Calu3 (cell line): Measurements from ENCODE around the gene FGFR2. TPM values are rescaled to one million over a fixed set of nuclear protein-coding genes. Genes with fewer than 3 reads are reported as not detected.

ENCODE experiments used
- BruUV-seq: library from RNA; stranded (reverse); fragments of 400-500 nt; replicated peaks from 2 replicates; lab custom pipeline; 2021; lab: Mats Ljungman, UMichigan
- CTCF ChIA-PET: fragments of 300-600 bp; sonication (Branson Sonifier 250); formaldehyde crosslinking; loops from one replicate; lab custom pipeline; 2022; ENCODE audit warnings: antibody characterized with exemption; lab: Charles Lee
- DNase-seq: peaks from one replicate; pipeline ENCODE4 v3.0.0; 2022
- H3K27ac Mint-ChIP-seq: one replicate; pipeline ENCODE4 v1.8.0; 2022; ENCODE audit warnings: mixed read lengths; ENCODE audit not compliant: unreplicated experiment
- H3K27me3 Mint-ChIP-seq: one replicate; pipeline ENCODE4 v1.8.0; 2022; ENCODE audit warnings: mixed read lengths; ENCODE audit not compliant: unreplicated experiment
- H3K36me3 Mint-ChIP-seq: one replicate; pipeline ENCODE4 v1.8.0; 2022; ENCODE audit warnings: mild to moderate bottlenecking, moderate library complexity, mixed read lengths; ENCODE audit not compliant: insufficient read depth, unreplicated experiment
- H3K4me1 Mint-ChIP-seq: one replicate; pipeline ENCODE4 v1.8.0; 2022; ENCODE audit warnings: mild to moderate bottlenecking, low read depth, mixed read lengths; ENCODE audit not compliant: unreplicated experiment
- H3K4me3 Mint-ChIP-seq: one replicate; pipeline ENCODE4 v1.8.0; 2022; ENCODE audit warnings: mild to moderate bottlenecking, low read depth, moderate library complexity, mixed read lengths; ENCODE audit not compliant: unreplicated experiment
- H3K9me3 Mint-ChIP-seq: one replicate; pipeline ENCODE4 v1.8.0; 2022; ENCODE audit warnings: low read depth, mixed read lengths; ENCODE audit not compliant: unreplicated experiment
- intact Hi-C: fragments of 100-400 bp; cut with micrococcal nuclease; formaldehyde crosslinking; loops from one replicate; pipeline ENCODE4 v1.10.0; 2022; ENCODE audit not compliant: unreplicated experiment
- total RNA-seq: library from RNA; stranded (reverse); gene quantifications from 2 replicates; pipeline ENCODE4 v1.2.3, GENCODE V29; 2022
- TF ChIP-seq, protein P1 (sequence below): fragments of 200-600 bp; IDR thresholded peaks from one replicate; pipeline ENCODE4 v1.8.0; 2022; ENCODE audit warnings: antibody characterized with exemption; ENCODE audit not compliant: unreplicated experiment

Gene FGFR2
- total RNA-seq, 1 experiment from 2014 or later, result 57.9 TPM

DNA sequence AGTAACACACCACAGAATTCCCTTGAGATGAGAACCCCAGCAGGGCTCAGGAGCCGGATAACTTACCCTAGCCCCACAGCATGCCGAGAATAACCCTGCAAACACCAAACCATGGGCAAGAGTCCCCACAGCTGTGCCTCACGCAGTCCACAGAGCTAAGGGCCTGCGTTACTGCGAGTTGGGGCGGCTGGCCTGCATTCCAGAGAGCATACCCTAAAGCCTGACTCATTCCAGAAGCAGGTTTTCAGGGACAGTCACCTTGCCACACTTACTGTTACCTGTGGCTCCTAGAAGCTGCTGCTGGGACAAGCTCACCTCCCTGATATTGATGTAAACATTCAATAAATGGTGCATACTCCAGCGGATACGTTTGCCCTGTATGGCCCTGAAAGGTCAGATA, 18.6 kb downstream of the FGFR2 start:
- Mint-ChIP-seq H3K36me3 (peaks cover 4% of the 10 kb centered on the region), H3K4me1 (peaks cover 7% of the 10 kb centered on the region), H3K27ac (no peak overlapping the region), H3K9me3 (no peaks in the 10 kb centered on the region), H3K27me3 (no peaks in the 10 kb centered on the region), H3K4me3 (no peak overlapping the region)
- peak; percentile 53 for DNase-seq
- CTCF ChIA-PET, result interaction anchor here (0.7 to 1.0 kb wide), 2 partner anchors 10 to 26 kb away, joined by 3 to 6 read pairs; no protein-coding TSS in a partner anchor
- TF ChIP-seq, protein P1, sequence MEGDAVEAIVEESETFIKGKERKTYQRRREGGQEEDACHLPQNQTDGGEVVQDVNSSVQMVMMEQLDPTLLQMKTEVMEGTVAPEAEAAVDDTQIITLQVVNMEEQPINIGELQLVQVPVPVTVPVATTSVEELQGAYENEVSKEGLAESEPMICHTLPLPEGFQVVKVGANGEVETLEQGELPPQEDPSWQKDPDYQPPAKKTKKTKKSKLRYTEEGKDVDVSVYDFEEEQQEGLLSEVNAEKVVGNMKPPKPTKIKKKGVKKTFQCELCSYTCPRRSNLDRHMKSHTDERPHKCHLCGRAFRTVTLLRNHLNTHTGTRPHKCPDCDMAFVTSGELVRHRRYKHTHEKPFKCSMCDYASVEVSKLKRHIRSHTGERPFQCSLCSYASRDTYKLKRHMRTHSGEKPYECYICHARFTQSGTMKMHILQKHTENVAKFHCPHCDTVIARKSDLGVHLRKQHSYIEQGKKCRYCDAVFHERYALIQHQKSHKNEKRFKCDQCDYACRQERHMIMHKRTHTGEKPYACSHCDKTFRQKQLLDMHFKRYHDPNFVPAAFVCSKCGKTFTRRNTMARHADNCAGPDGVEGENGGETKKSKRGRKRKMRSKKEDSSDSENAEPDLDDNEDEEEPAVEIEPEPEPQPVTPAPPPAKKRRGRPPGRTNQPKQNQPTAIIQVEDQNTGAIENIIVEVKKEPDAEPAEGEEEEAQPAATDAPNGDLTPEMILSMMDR, result no peak
- no TSS peak for BruUV-seq
- intact Hi-C loops, result no loop called here

DNA sequence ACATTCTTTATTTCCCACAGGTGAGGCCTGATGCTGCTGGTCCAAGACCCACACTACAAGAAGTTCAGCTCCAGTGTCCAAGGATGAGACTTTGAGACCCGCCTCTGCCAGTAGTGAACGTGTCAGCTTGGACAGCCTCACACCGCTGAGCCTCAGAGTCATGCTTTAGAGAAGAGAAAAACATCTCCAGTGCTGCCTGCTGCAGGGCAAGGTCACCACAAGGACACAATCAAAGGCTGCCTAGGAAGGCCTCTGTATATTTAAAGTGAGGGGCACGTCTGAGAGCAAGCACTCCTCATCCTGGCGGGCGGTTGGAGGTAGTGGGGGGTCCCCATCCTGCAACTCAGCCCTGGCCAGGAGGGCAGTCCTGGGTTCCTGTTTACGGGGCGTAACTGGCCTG, 19.3 kb downstream of the FGFR2 start:
- H3K9me3 Mint-ChIP-seq, result no peaks in the 10 kb centered on the region
- peaks cover 4% of the 10 kb centered on the region for H3K36me3 Mint-ChIP-seq
- no peak overlapping the region for H3K27ac Mint-ChIP-seq
- no peak for DNase-seq
- TF ChIP-seq, protein P1, result no peak
- no peaks in the 10 kb centered on the region for H3K27me3 Mint-ChIP-seq
- intact Hi-C loops, result no loop called here
- H3K4me1 Mint-ChIP-seq, result peaks cover 7% of the 10 kb centered on the region
- no peak overlapping the region for H3K4me3 Mint-ChIP-seq
- BruUV-seq, result no TSS peak
- CTCF ChIA-PET, result no interaction called here

DNA sequence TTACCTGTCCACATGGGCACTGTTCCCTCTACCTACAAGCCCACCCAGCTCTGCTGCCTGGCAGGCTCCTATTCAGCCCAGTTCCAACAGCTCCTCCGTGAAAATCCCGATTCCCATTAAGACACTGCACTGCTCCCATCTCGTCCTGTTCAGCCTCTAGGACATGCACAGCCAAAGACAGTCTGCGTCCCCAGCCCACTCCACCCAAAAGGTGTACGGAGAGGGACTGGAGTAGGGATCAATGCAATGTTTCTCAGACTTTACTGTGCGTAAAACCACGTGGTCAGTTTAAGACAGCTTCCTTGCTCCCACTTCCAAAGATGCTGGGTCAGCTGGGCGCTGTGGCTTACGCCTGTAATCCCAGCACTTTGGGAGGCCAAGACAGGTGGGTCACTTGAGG, 19.9 kb downstream of the FGFR2 start:
- H3K27me3 Mint-ChIP-seq, result no peaks in the 10 kb centered on the region
- CTCF ChIA-PET, result no interaction called here
- TF ChIP-seq, protein P1, result no peak
- H3K9me3 Mint-ChIP-seq, result no peaks in the 10 kb centered on the region
- intact Hi-C loops, result no loop called here
- H3K36me3 Mint-ChIP-seq, result peaks cover 4% of the 10 kb centered on the region
- BruUV-seq, result no TSS peak
- peaks cover 7% of the 10 kb centered on the region for H3K4me1 Mint-ChIP-seq
- no peak for DNase-seq
- H3K27ac Mint-ChIP-seq, result no peak overlapping the region
- H3K4me3 Mint-ChIP-seq, result no peak overlapping the region

DNA sequence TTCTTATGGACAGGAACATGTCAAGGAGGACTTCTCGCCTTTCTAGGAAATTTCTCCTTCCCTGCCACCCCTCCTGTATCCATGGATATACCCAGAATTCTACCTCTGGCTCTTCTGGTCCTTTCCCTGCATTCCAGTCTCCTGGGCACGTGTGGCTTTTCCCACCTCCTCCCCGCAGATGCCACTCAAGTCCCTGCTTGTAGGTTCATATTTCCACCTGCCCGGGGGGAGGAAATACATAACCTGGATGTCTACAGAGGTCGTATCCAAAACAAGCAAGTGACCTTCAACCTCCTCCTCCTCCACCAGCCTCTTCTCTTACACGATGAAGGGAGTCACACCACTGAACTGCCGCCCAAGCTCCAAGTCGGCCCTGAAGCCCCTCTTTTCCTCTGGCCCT, 20.7 kb downstream of the FGFR2 start:
- BruUV-seq, result no TSS peak
- no peak overlapping the region for H3K4me3 Mint-ChIP-seq
- CTCF ChIA-PET, result no interaction called here
- H3K27ac Mint-ChIP-seq, result no peak overlapping the region
- no peaks in the 10 kb centered on the region for H3K9me3 Mint-ChIP-seq
- no peak for DNase-seq
- no peaks in the 10 kb centered on the region for H3K27me3 Mint-ChIP-seq
- H3K4me1 Mint-ChIP-seq, result peaks cover 7% of the 10 kb centered on the region
- peaks cover 4% of the 10 kb centered on the region for H3K36me3 Mint-ChIP-seq
- TF ChIP-seq, protein P1, result no peak
- intact Hi-C loops, result no loop called here
